HG03060 (cell line): ENCODE results near the gene CDK5R1.

Experiments used
- ATAC-seq: cut with Tn5 transposase; IDR thresholded peaks from one replicate; pipeline ENCODE4 v1.9.1; 2021; ENCODE audit warnings: low read depth, moderate number of reproducible peaks; ENCODE audit not compliant: unreplicated experiment

Gene CDK5R1

DNA sequence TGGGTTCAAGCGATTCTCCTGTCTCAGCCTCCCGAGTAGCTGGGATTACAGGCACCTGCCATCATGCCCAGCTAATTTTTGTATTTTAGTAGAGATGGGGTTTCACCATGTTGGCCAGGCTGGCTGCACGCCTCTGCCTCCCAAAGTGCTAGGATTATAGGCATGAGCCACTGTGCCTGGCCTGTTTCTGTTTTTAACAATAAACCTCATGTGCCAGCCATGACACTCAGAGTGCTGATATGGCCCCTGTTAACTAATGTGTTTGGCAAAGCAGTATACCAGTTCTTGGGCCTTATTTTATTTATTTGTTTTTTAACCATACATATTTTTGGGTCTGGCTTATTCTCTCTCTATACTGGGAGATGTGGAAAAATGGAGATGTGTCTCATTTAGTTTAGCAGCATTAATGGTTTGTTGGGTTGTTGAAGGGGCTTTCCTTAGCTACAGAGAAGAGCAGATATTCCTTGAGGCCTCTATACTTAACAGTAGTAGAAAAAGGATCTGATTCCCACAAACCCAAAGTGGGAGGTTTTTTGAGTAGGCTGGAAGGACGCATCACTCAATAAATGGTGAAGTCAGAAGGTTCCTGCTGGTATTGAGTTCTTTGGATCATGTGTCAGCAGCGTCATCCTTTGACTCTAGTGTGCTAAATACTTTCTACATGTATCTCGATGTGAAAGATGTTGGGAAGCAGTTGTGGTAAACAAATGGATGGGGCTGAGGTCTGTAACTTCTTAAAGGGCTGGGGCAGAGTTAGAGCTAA, 16.2 kb upstream of the CDK5R1 start:
- ATAC-seq, result no peak

GRCh38 chr17:32471652-32472051, 15.1 kb upstream of the CDK5R1 start:
- no peak for ATAC-seq

DNA sequence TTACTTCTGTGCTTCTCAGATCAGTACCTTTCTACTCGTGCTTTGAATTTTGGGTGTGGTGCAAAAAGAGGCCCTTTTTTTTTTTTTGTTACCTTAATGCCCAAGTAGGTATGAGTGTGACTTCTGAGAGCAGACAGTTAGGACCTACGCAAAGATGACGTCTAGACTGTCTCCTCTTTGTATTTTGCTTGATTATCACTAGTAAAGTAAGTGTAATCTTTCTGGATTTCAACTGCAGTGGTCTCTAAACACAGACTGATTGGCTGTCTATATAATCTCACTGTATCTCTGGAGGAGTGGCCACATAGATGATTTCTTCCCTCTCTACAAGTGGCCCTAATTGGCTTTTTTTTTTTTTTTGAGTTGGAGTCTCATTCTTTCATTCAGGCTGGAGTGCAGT, 11.5 kb upstream of the CDK5R1 start:
- ATAC-seq, result no peak

DNA sequence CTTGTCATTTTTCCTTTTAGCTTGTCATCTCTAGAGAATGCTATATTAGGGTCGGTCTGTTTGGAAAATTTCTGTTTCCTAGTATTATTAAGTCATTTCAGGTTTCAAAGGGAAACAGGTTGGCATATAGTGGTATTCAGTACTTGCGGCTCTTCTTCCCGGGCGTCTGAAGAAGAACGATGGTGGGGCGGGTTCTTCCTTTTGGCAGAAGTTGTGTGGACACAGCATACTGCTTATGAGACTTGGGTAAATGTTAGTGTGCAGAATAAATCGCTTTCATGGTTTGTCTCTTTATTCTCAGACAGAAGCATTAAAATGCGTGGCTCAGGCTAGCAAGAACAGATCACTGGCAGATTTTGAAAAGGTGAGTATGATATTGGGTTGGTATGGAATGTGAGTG, 9.6 kb upstream of the CDK5R1 start:
- no peak for ATAC-seq

- ATAC-seq, result no peak
Observed at GRCh38 chr17:32479074-32479617, 7.6 kb upstream of the CDK5R1 start.

- ATAC-seq, result no peak
Observed at GRCh38 chr17:32481193-32481592, 5.6 kb upstream of the CDK5R1 start.

DNA sequence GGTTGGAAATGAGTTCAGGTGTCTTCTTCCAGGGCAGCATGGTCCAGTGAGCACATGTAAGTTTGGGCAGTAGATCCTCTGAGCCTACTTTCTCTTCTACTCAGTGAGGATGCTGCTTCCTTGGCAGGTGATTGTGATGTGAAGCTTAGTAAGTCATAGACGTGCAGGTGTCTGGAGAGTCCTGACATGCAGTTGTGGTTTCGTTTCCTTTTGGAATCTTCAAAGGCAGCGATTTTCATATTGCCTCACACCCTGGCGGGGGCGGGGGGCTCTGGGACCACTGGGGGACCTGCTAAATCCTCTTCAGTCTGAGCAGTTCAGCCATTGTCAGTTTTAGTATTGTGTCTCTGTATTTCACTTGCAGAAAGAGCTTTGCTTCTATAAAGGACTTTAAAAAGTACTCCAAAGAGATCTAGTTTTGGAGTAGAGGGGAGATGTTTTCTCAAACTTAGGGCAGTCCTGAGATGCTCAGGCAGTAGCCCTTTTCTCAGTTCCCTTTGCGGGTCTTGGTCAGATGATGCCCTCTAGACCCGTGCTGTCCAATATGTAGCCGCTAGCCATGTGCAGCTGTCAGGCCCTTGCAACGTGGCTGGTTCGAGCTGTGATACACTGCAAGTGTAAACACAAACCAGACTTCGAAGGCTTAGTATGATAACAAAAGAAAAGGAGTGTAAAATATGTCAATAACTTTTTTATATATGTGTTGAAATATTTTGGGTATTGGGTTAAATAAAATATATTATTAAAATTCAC, 4.0 kb upstream of the CDK5R1 start:
- no peak for ATAC-seq

DNA sequence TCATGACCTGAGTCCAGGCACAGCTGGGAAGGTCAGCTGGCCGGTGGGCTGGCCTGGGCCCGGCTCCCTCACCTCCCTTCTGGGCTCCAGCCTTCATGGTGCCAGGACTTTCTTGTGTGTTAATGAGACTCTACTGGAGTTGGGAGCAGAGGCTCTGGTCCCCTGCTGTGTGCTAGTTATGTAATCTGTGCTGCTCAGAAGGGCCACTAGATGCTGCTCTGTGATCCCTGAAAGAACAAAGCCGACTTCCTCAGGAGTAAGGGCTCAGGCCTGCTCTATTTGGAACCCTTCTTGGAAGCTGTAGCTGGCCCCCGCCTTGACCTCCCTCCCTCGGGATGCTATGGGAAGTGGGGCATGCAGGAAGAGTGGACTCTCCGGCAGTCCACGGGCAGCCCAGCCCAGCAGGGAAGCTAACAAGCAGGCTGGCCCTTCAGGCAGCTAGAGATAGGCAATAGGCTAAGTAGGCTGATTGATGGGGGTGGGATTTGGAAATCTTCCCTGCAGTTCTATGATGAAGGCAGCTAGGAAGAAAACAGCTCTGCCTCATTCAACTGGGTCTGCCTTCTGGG, 3.3 kb upstream of the CDK5R1 start:
- no peak for ATAC-seq

GRCh38 chr17:32484041-32484461, 2.7 kb upstream of the CDK5R1 start:
- ATAC-seq, result no peak

DNA sequence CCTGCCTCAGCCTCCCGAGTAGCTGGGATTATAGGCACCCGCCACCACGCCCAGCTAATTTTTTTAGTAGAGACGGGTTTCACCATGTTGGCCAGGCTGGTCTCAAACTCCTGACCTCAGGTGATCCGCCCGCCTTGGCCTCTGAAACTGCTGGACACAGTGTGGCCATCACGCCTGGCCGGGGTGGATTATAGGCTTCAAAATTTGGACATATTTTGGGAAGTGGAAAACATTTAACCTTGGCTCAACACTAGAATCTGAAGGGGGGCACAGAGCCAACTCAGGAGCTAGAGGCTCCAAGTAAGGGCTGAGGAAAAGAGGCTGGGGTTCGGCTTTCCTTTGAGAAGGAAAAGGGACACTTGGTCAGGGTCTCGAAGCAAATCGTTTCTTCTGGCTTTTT, 2.2 kb upstream of the CDK5R1 start:
- no peak for ATAC-seq

DNA sequence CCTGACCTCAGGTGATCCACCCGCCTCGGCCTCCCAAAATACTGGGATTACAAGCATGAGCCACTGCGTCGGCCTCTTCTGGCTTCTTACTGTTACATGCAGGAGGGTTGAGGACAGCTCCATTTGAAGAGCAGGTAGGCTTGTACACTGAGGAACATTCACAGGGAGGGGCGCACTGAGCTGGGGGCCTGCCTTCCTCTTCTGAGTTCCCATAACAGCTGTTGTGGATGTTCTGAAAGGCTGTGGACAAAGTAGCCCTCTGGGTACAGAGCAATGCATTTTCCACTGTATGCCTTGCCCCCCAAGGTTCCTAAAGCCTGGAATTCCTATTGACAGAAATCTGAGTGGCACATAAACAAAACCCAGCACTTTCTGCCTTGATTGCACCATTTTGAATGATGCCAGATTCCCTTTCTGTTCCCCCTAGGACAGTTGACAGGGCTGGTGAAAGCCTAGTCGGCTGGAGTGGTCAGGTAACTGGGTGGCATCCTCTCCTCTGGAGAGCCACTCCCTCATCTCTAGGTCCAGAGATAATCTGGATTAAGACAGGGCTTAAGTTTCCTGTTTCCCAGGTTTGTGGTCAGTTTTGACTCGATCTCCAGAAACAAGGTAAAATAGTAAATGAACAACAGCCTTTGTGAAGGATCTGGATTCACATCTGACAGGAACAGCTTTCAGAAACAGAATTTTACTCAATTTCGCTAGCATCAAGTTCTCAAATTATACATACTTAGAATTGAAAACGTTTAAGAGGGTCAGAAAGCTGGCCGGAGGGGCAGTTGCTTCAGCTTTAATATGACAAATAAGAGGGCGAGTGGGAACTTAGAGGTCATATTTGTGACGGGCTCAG, 1.3 kb upstream of the CDK5R1 start:
- ATAC-seq, result no peak

DNA sequence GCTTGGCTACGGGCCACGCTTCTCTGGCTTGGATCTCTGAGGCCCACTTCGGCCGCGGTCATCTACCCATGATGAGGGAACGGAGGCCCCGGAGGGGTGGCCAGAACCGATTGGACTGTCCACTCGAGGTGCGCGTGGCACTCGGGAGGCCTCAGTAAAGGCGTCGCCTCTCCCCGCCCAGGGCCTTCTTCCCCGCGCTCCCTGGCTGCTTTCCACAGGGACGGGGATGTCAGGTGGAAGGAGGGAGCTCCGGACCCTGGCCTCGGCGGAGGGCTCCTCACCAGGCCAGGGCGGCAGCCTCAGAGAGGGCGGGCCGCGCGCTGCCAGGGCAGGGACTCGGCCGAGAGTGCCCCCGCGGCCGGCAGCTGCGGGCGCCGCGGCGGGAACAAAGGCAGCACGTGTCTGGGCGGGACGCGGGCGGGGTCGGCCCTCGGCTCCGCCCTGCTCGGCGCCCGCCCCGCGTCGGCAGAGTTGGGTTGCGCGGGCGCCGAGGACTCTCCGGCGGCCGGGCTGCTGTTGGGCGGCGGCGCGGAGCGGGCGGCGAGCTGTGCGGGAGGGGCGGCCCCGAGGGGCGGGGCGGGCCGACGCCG, 587 bp upstream of the CDK5R1 start:
- no peak for ATAC-seq

- no peak for ATAC-seq
Observed at GRCh38 chr17:32487473-32488176, 832 bp downstream of the CDK5R1 start.

GRCh38 chr17:32488177-32488542, 1.4 kb downstream of the CDK5R1 start:
- ATAC-seq, result no peak

- ATAC-seq, result no peak
Observed at GRCh38 chr17:32488604-32489180, 1.9 kb downstream of the CDK5R1 start.

DNA sequence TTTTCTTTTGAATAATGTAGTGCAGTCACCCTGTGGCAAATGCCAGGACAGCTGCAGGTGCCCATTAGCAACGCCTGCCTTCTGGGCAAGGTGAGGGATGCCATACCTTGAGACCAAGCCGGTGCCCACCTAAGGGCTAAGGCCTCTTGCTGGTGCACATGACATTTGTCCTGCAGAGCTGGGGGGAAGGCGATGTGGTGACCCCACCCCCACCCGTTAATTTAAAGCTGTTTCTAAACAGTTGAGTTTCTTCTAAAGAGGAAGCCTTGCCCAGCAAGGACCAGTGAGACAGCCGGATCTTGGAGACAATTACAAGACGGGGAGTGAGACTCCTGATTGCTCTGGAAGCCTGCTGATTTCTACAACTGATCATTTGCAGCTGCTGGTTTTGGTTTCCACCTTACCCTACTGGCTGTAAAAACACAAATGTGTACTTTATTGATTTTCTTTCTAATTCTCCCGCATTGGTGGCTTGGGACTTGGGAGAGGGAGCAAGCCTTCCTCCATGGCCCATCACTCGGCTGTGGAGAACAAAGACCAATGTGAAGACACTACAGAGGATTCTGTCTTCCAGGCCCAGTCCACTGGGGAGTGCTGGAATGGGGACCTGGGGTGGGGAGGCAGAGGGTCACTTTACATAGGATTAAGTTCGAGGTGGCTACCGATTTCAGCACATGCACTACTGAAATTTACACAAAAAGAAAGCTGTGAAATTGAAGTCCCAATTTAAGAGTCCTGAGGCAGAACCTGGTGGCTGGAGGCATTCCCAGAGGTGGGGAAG, 2.7 kb downstream of the CDK5R1 start:
- no peak for ATAC-seq

DNA sequence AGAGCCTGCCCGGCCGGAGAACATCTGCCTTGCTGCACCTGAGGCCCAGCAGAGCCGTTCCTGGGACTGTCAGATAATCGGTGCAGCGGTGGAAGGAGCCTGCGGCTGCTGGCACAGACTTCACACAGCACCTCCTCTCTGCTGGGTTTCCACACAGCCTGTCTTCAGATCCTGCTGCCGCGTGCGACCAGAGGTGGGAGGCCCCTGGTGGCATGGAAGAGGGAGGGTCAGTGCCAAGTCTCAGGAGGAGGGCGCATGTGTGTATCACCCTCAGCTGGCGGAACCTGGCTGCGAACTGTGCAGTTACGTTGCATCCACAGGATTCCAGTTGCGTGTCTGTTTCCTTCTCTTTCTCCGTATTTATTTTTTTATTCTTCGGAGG, 3.3 kb downstream of the CDK5R1 start:
- ATAC-seq, result no peak

GRCh38 chr17:32491371-32492263, 4.8 kb downstream of the CDK5R1 start:
- ATAC-seq, result no peak
